ENCODE results near the gene PIK3CA.

DNA sequence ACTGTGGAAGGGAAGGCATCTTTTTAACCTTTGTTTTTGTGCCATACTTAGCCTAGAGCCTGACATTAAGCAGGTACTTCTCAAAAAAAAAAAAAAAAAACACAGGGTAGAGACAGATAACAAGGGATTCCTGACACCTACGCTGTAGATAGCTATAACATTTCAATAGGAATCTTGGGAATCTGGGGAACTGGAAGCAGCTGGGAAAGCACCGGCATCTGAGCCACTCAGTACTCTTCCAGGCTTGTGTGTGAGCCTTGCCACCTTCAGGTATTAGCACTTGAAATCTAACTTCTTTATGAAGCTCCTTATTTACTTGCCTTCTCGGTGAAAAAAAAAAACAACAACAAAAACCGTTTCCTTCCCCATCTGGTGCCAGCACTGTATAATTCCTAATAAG lies 46.8 kb downstream of the PIK3CA start:
- TF ChIP-seq, protein P1, sequence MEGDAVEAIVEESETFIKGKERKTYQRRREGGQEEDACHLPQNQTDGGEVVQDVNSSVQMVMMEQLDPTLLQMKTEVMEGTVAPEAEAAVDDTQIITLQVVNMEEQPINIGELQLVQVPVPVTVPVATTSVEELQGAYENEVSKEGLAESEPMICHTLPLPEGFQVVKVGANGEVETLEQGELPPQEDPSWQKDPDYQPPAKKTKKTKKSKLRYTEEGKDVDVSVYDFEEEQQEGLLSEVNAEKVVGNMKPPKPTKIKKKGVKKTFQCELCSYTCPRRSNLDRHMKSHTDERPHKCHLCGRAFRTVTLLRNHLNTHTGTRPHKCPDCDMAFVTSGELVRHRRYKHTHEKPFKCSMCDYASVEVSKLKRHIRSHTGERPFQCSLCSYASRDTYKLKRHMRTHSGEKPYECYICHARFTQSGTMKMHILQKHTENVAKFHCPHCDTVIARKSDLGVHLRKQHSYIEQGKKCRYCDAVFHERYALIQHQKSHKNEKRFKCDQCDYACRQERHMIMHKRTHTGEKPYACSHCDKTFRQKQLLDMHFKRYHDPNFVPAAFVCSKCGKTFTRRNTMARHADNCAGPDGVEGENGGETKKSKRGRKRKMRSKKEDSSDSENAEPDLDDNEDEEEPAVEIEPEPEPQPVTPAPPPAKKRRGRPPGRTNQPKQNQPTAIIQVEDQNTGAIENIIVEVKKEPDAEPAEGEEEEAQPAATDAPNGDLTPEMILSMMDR (IDR thresholded peaks at IDR 0.05) = no peak
- TF ChIP-seq POLR2AphosphoS5 (IDR thresholded peaks at IDR 0.05) = no peak
- no peak for TF ChIP-seq POLR2A (IDR thresholded peaks at IDR 0.05)
